HG03139 (cell line): ENCODE results near the gene MEST.
"Not testable (repeated sequence)": the region's sequence is repeated elsewhere in the genome, so short reads cannot be mapped to it uniquely, and the experiment has no call there.

Experiments used
- ATAC-seq: cut with Tn5 transposase; IDR thresholded peaks from one replicate; pipeline ENCODE4 v1.9.1; 2021; ENCODE audit not compliant: unreplicated experiment

MEST gene

GRCh38 chr7:130521258-130521951 lies 29.5 kb downstream of the MEST start:
- no peak for ATAC-seq

- ATAC-seq: not testable (repeated sequence)
Observed at GRCh38 chr7:130523519-130524125, 31.7 kb downstream of the MEST start.

GRCh38 chr7:130524628-130525027 lies 32.7 kb downstream of the MEST start:
- ATAC-seq: no peak

GRCh38 chr7:130527752-130528355 lies 36.0 kb downstream of the MEST start:
- ATAC-seq: not testable (repeated sequence)

GRCh38 chr7:130529417-130529816 lies 37.5 kb downstream of the MEST start:
- ATAC-seq: no peak

GRCh38 chr7:130537894-130538293 lies 46.0 kb downstream of the MEST start:
- not testable (repeated sequence) for ATAC-seq

- ATAC-seq: not testable (repeated sequence)
Observed at GRCh38 chr7:130541287-130541686, 49.4 kb downstream of the MEST start.

- not testable (repeated sequence) for ATAC-seq
Observed at GRCh38 chr7:130542297-130542696, 50.4 kb downstream of the MEST start.

GRCh38 chr7:130543487-130544010 lies 51.7 kb downstream of the MEST start:
- no peak for ATAC-seq

- ATAC-seq: no peak
Observed at GRCh38 chr7:130544356-130544755, 52.5 kb downstream of the MEST start.

- ATAC-seq: no peak
Observed at GRCh38 chr7:130553398-130554029, 61.6 kb downstream of the MEST start.

- ATAC-seq: no peak
Observed at GRCh38 chr7:130554481-130554880, 62.6 kb downstream of the MEST start.
